ENCODE results near the gene ATP8B4. TPM values are rescaled to one million over a fixed set of nuclear protein-coding genes. Genes with fewer than 3 reads are reported as not detected.

Gene ATP8B4
- total and polyA plus RNA-seq, 2 of the 8 experiments (the other 6 are each of a cell fraction or from before 2014, with no cell fraction given), result 0.17 to 0.24 TPM

GRCh38 chr15:49916998-49917397, 202.0 kb downstream of the ATP8B4 start:
- ChIA-PET CTCF (ENCODE audit: partially characterized antibody) (interaction anchor here (0.5 to 1.2 kb wide), 2 partner anchors 8 to 13 kb away, joined by 3 read pairs; no protein-coding TSS in a partner anchor), POLR2A (ENCODE audit: partially characterized antibody) (no interaction called here)
- Histone ChIP-seq H3K9me3 (ENCODE audit: insufficient read depth in 2 of 2, low read depth in 1 of 2, low read length in 1 of 2) (no peaks in the 10 kb centered on the region), H2AK5ac (ENCODE audit: low read depth, low read length) (no peak overlapping the region), H3K4me2 (ENCODE audit: insufficient read depth in 1 of 2, low read depth in 2 of 2, low read length in 2 of 2) (no peak overlapping the region), H3K9ac (replicated peaks in 1 of 4; ENCODE audit: extremely low read depth in 1 of 4, low read depth in 3 of 4, low read length in 3 of 4) (no peak overlapping the region), H3K4me3 (ENCODE audit: extremely low read depth in 1 of 4, insufficient read depth in 2 of 4, low read depth in 3 of 4, low read length in 4 of 4) (no peak overlapping the region), H3K18ac (ENCODE audit: extremely low read depth, low read length) (no peak overlapping the region), H3K14ac (ENCODE audit: insufficient read length) (no peak overlapping the region), H4K91ac (replicated peaks; ENCODE audit: insufficient read length, low read length) (no peak overlapping the region), H3K36me3 (ENCODE audit: control insufficient read depth in 2 of 4, insufficient read depth in 4 of 4, low read length in 3 of 4) (no peaks in the 10 kb centered on the region), H3K27me3 (replicated peaks in 1 of 4; ENCODE audit: control insufficient read depth in 3 of 4, extremely low read depth in 1 of 4, insufficient read depth in 3 of 4, low read length in 3 of 4) (no peaks in the 10 kb centered on the region), H2BK120ac (replicated peaks; ENCODE audit: low read depth, low read length) (no peak overlapping the region), H3K79me2 (ENCODE audit: control insufficient read depth in 1 of 2, insufficient read depth in 2 of 2, low read length in 2 of 2) (no peaks in the 10 kb centered on the region), H3K4me1 (replicated peaks in 1 of 4; ENCODE audit: control insufficient read depth in 3 of 4, insufficient read depth in 4 of 4, low read length in 3 of 4) (no peaks in the 10 kb centered on the region), H2BK20ac (ENCODE audit: low read length) (no peak overlapping the region), H3K4ac (replicated peaks; ENCODE audit: insufficient read length, low read depth, low read length) (no peak overlapping the region), H2AFZ (ENCODE audit: low read length) (peak overlapping the region; percentile 55), H3K27ac (ENCODE audit: low read depth, low read length) (no peak overlapping the region), H3K23ac (ENCODE audit: insufficient read length) (no peak overlapping the region), H4K8ac (ENCODE audit: extremely low read depth, insufficient read depth, low read length) (no peak overlapping the region), H3K79me1 (ENCODE audit: low read depth, low read length) (no peaks in the 10 kb centered on the region), H2BK5ac (ENCODE audit: low read depth, low read length) (no peak overlapping the region), H3K56ac (replicated peaks; ENCODE audit: insufficient read length, low read depth, low read length) (no peak overlapping the region), H2BK15ac (ENCODE audit: low read length) (no peak overlapping the region), H3K23me2 (ENCODE audit: low read depth, low read length) (no peaks in the 10 kb centered on the region), H4K20me1 (replicated peaks in 1 of 2; ENCODE audit: control insufficient read depth in 1 of 2, insufficient read depth in 2 of 2, low read length in 2 of 2) (no peaks in the 10 kb centered on the region), H4K5ac (ENCODE audit: insufficient read length, low read depth, low read length) (no peak overlapping the region), H2BK12ac (ENCODE audit: low read depth, low read length) (no peak overlapping the region)
- WGBS, 2 experiments (ENCODE audit: extremely low coverage in 1 of 2, insufficient coverage in 1 of 2, insufficient read length in 1 of 2, insufficient replicate concordance in 2 of 2, low coverage in 1 of 2, low lambda C conversion rate in 2 of 2, missing lambda C conversion rate in 1 of 2), result 62% methylated on average over 2 of the region's 2 CpGs; no CpG with 5 or more reads in 1 of the 2 experiments
- TF ChIP-seq EGR1 (IDR thresholded peaks at IDR 0.05; ENCODE audit: borderline replicate concordance, low read depth, low read length) (no peak), SIRT6 (IDR thresholded peaks at IDR 0.05; ENCODE audit: low read length) (no peak), E2F6 (IDR thresholded peaks at IDR 0.05) (no peak), SP4 (IDR thresholded peaks at IDR 0.05; ENCODE audit: low read length) (no peak), RAD21 (IDR thresholded peaks at IDR 0.05 in 1 of 2, conservative IDR thresholded peaks at IDR 0.05 in 1 of 2; ENCODE audit: low read depth in 2 of 2, low read length in 2 of 2) (no peak), SIN3A (conservative IDR thresholded peaks at IDR 0.05 in 1 of 2, IDR thresholded peaks at IDR 0.05 in 1 of 2; ENCODE audit: low read depth in 1 of 2, low read length in 2 of 2) (no peak), SIX5 (IDR thresholded peaks at IDR 0.05; ENCODE audit: low read depth, low read length) (no peak), TBP (IDR thresholded peaks at IDR 0.05; ENCODE audit: low read depth, low read length) (no peak), EZH2 (IDR thresholded peaks at IDR 0.05; ENCODE audit: low read depth, low read length, severe bottlenecking) (no peak), CEBPB (IDR thresholded peaks at IDR 0.05; ENCODE audit: low read depth, low read length) (no peak), NANOG (IDR thresholded peaks at IDR 0.05; ENCODE audit: insufficient read depth, low read depth, low read length, poor library complexity, severe bottlenecking) (no peak), POU5F1 (IDR thresholded peaks at IDR 0.05; ENCODE audit: low read depth, low read length) (no peak), JUN (IDR thresholded peaks at IDR 0.05; ENCODE audit: low read depth, low read length) (no peak), CHD1 (IDR thresholded peaks at IDR 0.05; ENCODE audit: low read depth, low read length) (no peak), GTF2F1 (IDR thresholded peaks at IDR 0.05; ENCODE audit: borderline replicate concordance, low read depth, low read length) (no peak)
- FAIRE-seq, result no peak
- DNase-seq (ENCODE audit: low read depth in 1 of 2, low spot score in 2 of 2), result no peak
